SK-MEL-5 (cell line): ENCODE measurements around the gene FRMD1. TPM values are rescaled to one million over a fixed set of nuclear protein-coding genes. Genes with fewer than 3 reads are reported as not detected.

Experiments
- DNase-seq: peaks from one replicate; pipeline ENCODE4 v3.0.0-alpha.2; 2016; ENCODE audit warnings: low read depth, low spot score
- in situ Hi-C: cut with HindIII; loops from 2 replicates; pipeline ENCODE4 v1.10.0; 2016; ENCODE audit warnings: low sequenced_read_pairs, high pct_unique_total_duplicates, low pct_unique_long_range_greater_than_20kb
- total RNA-seq: library from RNA; depleted of rRNA; stranded (reverse); fragments of >200 nt; shearing (Covaris generic); gene quantifications from 2 replicates; pipeline ENCODE4 v1.2.3, GENCODE V29; 2014

FRMD1 gene
- total RNA-seq, 1 experiment from 2014 or later = not detected

- in situ Hi-C loops = no loop called here
- DNase-seq = no peak
These were observed 51.5 kb downstream of the FRMD1 start for GRCh38 chr6:168027521-168027920.

- DNase-seq = no peak
- in situ Hi-C loops = no loop called here
These were observed 52.1 kb downstream of the FRMD1 start for GRCh38 chr6:168026925-168027324.

- in situ Hi-C loops = no loop called here
- no peak for DNase-seq
These were observed 52.9 kb downstream of the FRMD1 start for GRCh38 chr6:168025831-168026710.

GRCh38 chr6:168024951-168025510 lies 54.0 kb downstream of the FRMD1 start:
- DNase-seq = no peak
- in situ Hi-C loops = no loop called here

GRCh38 chr6:168022488-168023321 lies 56.3 kb downstream of the FRMD1 start:
- no peak for DNase-seq
- in situ Hi-C loops = no loop called here

- in situ Hi-C loops = no loop called here
- no peak for DNase-seq
These were observed 57.4 kb downstream of the FRMD1 start for GRCh38 chr6:168021581-168021980.

- DNase-seq = no peak
- in situ Hi-C loops = no loop called here
These were observed 58.8 kb downstream of the FRMD1 start for GRCh38 chr6:168020242-168020641.

- DNase-seq = no peak
- in situ Hi-C loops = no loop called here
These were observed 60.3 kb downstream of the FRMD1 start for GRCh38 chr6:168018664-168019063.

GRCh38 chr6:168017629-168018028 lies 61.4 kb downstream of the FRMD1 start:
- in situ Hi-C loops = no loop called here
- peak; percentile 46 for DNase-seq

- DNase-seq = peak; percentile 42
- in situ Hi-C loops = no loop called here
These were observed 62.1 kb downstream of the FRMD1 start for GRCh38 chr6:168016721-168017525.

- DNase-seq = no peak
- in situ Hi-C loops = no loop called here
These were observed 62.8 kb downstream of the FRMD1 start for GRCh38 chr6:168016176-168016620.

- no peak for DNase-seq
- in situ Hi-C loops = no loop called here
These were observed 63.4 kb downstream of the FRMD1 start for GRCh38 chr6:168015482-168016175.

- in situ Hi-C loops = no loop called here
- DNase-seq = no peak
These were observed 64.0 kb downstream of the FRMD1 start for GRCh38 chr6:168015009-168015408.

- DNase-seq = no peak
- in situ Hi-C loops = no loop called here
These were observed 64.6 kb downstream of the FRMD1 start for GRCh38 chr6:168014428-168014827.

- in situ Hi-C loops = no loop called here
- no peak for DNase-seq
These were observed 65.6 kb downstream of the FRMD1 start for GRCh38 chr6:168013250-168013915.

GRCh38 chr6:168012431-168013249 lies 66.4 kb downstream of the FRMD1 start:
- DNase-seq = no peak
- in situ Hi-C loops = no loop called here
